GM19468 (cell line): ENCODE data around the gene ROBO2.

Experiments used
- ATAC-seq: cut with Tn5 transposase; IDR thresholded peaks from one replicate; pipeline ENCODE4 v1.9.1; 2021; ENCODE audit warnings: mild to moderate bottlenecking, moderate library complexity, moderate number of reproducible peaks; ENCODE audit not compliant: unreplicated experiment; ENCODE audit errors: extremely low read depth

ROBO2 gene

DNA sequence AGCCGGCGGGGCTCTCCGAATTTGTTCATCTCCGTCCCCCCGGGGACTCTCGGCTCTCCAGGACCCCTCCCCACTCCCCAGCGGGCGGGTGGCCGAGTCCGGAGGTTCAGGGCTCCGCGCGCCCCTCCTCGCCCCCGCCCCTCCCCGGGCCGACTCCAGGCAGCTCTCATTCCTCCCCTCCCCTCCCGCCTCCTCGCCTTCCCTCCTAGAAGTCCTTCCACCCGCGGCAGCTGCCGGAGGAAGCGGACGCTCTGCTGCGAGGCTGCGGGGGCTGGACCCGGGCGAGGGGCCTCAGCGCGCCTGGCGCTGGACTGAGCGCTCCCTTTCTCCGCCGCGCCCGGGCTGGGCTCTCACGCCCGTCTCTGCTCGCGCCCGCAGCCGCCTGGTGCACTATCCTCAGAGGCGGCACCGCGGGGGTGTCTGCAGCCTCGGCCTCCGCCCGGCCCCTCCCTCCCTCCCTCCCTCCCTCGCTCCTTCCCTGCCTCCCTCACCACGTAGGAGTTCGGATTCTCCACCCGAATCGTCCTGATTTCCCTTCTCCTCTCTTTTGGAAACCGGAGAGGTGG is at the start of gene ROBO2:
TSS of gene ROBO2 (plus strand) at position 494 of the 566 bp plus-strand sequence. CDS start 687 bp downstream, outside the sequence.
- no peak for ATAC-seq

DNA sequence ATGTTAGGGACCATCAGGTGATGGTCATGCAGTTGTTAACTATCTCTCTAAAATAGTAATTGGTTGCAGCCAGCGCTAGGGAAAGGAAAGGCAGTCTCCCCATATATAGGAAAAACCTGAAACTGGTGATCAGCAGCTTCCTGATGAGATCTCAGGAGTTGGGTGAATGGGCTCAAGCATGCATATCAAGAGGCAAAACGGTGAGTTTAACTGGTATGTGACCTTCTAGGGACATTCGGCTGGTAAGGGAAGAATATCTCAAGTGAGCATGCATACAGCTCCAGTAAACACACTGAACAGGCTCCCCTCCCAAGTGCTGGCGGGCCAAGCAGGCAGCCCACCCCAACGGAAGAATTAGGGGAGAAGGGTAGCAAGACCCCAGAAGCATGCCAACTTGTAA is 49.3 kb upstream of the ROBO2 start:
- ATAC-seq, result no peak

DNA sequence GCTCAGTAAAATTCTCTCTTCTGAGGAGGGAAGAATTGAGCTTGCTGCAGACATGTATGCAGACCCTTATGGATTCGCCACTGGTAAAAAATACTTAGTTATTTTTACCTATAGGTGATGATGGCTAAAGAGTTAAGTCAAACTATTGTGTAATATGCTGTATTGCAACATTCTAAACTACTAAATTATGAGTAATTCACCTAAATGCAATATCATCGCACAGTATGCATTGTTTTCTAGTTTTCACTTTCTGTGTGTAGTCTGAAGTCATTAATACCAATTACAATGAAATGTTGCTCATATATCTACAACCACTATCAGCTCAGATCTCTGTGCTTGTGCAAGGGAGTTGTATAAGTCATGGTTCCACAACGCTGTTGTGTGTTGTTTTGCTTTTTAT is 48.7 kb upstream of the ROBO2 start:
- ATAC-seq, result no peak

DNA sequence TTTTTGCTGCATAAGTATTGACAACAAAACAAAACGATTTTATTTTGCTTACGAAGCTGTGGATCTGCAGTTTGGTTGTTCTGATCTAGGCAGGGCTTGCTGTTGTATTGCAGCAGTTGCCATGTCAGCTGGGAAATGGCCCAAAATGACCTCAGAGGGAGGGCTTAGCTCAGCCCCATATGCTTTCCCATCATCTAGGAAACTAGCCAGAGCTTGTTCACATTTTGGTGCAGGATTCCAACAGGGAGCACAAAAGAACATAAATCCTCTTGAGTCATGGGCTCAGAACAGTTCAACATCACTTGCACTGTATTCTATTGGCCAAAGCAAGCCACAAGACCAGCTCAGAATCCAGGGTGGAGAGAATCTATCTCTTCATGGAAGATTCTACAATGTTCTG is 42.2 kb upstream of the ROBO2 start:
- ATAC-seq, result no peak

GRCh38 chr3:76998555-76998954 is 41.3 kb upstream of the ROBO2 start:
- ATAC-seq, result no peak

DNA sequence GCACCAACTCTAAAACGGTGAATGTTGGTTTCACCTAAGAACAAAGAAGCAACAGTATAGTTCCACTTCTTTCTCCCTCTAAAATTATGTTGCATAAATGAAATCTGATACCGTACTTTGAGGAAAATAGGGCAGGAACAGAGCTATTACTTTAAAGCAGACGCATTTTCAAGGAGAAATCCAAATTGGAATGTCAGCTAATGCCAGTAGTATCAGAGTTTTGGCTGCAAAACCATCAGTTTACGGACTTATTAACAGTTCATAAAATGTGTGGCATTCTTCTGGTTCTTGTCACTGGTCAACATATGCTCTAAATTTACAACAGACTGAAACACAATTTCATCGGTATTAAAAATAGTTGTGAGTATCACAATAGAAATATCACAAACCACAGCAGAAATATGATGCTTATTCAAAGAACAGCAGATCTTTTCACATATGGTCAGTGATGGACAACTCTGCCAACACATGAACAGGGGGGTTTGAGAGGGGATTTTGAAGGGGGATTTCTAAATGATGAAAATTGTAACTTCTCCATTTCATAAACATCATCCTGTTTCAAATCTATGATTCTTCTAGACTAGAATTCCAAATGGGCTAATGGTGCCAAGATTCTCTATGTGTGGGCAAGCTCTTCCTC is 38.7 kb upstream of the ROBO2 start:
- ATAC-seq, result no peak

DNA sequence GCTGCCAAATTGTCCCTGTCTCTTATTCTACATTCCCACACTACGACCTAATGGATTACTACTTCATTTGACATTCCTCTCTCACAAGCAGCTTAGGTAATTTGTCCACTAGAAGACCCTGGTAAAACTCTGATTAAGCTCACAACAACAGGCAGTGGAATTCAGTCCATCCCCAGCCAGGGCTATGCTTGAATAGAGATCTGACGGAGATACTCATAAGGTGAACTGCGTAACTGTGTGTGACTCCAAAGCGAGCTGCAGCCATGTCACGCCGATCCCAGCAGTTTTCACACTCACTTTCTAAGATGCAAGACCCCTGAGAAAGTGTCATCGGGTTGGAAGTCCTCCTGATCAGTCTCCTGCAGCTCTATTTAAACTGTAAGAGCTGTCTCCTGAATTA is 25.7 kb upstream of the ROBO2 start:
- ATAC-seq, result no peak

GRCh38 chr3:77025471-77025870 is 14.4 kb upstream of the ROBO2 start:
- ATAC-seq, result no peak

DNA sequence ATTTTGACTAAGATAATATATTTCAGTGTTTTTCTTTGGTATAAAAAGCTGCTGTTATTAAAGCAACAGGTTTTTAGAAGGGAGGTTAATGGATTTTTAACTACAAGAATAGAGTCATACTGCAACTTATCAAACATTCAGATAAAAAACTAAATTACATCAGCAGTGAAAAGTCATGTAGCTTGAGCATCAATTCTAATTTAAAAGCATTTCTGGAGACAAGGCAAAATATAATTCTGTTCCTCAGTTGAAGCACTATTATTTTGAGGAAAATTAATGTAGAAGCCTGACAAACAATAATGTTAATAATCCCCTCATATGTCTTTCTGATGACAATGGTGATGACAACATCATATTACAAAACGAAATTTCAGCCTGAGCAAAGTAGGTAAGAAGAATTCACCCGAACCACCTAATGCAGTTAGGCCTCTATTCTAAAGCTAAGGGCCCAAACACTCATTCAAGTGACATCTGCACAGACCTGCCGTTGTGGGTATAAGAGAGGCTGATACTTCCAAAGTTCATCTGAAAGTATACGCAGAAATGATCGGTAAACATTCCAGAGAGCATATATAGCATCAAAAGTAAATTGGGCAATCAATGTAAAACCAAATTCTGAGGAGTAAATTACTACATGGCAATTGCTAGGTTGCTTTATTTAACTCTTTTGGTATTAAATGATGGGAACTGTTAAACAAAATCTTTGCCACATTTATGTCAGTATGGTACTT is 12.8 kb upstream of the ROBO2 start:
- ATAC-seq, result no peak

DNA sequence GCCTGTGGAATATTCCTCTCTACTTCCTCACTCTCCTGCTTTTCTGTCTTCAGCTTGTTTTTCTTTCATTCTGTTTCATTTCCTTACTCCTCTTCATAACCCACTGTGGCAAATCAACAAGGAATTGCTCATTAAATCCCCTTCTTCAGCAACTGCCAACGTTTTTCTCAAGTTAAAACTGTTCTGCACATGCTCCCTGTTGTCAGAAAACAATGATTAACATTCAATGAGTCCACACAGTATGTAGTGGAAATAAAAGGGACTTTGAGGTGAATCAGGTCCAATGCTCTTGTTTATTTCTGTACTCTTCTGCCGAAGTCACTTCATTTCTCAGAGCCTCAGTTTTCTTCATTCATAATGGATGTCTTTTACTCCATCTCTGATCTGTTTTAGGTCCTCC is 11.9 kb upstream of the ROBO2 start:
- ATAC-seq, result no peak

GRCh38 chr3:77038468-77038929 is 1.4 kb upstream of the ROBO2 start:
- no peak for ATAC-seq

DNA sequence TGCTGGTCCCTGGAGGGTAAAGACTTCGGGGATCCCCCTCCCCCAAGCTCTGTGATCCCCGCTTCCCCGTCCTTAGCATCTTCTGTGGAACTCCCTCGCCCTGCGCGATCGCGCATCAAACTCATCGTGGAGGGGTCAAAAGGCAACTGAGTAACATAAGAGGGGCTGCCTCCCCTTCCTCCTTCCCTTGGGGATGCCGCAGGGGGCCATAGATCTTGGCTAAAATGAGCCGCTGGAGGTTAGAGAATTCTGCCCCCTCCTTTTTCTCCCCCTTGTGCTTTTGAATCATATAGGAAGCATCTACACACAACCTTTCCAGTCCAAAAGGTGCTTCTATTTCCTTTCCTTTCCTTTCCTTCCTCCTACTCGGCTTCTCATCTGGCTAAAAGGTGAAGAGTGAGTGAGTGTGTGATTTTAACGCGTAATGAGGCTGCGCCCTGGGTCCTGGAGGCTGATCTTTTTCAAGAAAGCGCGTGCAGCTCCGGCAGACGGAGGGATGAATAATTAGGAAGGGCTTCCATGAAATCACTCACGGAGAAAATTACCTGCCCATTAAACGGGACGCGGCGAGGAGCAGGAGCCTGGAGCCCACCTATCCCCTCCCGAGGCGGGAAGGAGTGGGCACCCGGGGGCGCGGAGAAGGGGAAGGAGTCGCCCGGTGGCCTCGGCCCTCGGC is 831 bp upstream of the ROBO2 start:
- ATAC-seq, result no peak

DNA sequence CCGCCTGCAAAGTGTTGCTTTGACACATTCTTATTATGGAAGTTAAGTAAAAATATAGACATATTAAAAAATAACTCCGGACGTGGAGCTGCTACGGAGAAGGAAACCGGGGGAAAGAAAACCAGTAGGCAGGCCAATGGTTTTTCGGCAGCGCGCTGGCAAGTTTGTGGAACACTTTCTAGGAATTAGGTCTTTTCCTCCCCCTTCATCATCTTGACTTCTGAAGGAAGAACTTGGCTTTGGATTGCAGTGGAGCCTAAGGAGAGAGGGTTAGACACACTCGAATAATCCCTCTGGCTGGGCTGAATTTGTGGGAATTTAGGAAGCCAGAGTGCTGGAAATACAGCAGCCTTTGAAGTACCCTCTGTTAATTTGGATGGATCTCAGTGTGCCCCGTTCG is 317 bp downstream of the ROBO2 start:
- no peak for ATAC-seq

DNA sequence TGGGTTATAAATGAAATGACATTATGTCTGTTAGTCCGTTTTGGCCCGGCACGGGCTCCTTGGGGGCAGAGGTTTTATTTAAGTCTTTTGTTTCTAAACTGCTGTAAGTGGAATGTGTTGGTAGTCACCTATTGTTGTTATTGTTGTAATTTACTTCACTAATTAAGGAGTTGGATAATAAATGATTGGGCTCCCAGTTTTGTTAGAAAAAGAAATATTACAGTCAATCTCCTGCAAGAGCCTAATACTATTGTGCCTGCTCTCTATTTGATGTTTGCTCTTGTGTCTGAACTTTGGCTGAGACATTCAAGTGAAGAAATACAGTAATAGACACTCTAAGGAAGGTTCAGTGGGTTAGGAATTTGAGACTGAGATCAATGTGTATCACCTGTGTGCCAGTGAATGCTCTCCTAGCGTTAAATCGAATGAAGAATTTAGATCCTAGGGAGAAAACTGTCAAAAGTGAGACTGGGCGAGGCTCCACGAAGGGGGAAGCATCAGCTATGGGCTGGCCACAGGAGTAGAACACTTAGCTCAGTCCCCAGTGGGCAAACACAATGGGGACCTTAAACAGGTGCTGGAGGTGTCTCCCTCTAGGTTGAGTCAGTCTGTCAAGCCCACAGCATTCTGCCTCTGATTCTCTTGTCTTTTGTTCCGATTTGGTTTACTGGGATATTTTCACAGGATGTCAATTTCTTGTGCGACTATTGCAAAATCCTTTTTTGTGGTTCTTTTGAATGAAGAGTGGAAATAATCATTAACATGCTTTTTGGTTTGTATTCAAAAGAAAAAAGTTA is 1.2 kb downstream of the ROBO2 start:
- no peak for ATAC-seq

- ATAC-seq, result no peak
Measured at GRCh38 chr3:77041811-77042210, 1.9 kb downstream of the ROBO2 start.

DNA sequence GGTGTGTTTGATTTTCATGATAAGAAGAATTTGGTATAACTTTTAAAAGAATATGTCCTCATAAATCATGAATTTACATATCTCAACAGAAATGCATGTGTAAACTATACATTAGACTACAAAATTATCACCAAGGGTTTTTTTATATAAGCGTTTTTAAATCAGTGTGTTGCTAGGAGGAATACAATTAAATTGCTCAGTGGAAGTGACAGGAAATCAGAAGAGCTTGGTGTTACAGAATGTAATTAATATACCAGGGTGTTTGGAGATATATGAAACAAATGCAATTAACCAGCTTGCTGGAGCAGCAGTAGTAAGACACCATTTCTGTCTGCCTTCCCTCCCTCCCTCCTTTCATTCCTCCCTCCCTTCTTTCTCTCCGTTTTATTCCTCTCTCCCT is 2.4 kb downstream of the ROBO2 start:
- ATAC-seq, result no peak

DNA sequence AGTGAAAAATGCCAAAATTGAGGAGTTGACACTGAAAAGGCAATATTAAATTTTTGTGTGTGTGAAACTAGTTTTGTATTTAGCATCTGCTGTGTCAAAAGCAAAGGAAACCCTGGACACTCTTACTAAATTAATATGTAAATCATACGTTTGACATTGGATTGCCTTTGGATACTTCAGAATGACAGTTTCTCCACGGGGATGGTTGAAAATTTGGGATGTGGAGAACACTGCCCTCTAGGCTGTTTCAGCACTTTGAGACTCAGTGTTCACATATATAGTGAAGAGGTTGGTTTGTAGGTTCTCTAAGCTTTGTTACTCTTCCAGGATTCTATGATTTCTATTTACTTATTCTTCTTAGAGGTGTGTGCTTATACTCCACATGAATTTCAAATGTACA is 3.0 kb downstream of the ROBO2 start:
- ATAC-seq, result no peak

DNA sequence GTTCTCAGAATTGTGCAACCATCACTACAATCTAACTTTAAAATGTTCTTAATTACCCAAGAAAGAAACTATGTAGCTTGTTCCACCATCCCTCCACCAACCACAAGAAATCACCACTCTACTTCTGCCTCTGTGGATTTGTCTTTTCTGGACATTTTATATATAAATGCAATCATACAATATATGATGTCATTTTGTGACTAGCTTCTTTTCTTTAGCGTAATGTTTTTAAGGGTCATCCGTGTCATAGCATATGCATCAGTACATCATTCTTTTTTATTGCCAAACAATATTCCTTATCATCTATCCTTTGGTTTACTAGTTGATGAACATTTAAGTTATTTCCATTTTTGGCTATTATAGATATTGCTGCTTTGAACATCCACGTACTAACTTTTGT is 5.8 kb downstream of the ROBO2 start:
- ATAC-seq, result no peak

DNA sequence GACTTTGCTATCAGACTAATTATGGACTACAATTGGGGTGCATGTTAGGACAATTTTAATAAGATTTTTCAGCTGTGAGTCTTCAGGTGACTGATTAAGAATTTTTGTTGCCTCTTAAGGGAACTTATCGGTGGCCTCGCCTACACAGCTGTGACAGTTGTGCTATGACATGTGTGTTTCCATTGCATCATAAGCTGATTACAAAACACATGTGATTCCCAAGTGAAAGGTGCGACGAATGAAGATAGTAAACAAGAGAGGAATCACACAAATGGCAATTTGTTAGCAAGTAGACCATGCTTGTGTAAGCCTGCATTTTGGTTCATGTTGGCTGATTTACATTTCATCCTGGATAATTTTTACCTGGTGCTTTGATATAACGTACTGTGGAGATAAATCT is 8.3 kb downstream of the ROBO2 start:
- ATAC-seq, result no peak

- ATAC-seq, result no peak
Measured at GRCh38 chr3:77051591-77051990, 11.7 kb downstream of the ROBO2 start.
